GM12878 (cell line): Measurements from ENCODE around the gene HCFC1R1. TPM values are rescaled to one million over a fixed set of nuclear protein-coding genes. Genes with fewer than 3 reads are reported as not detected.

Experiments used
- ATAC-seq: fragments of 200-7000 bp; cut with Tn5 transposase; 3 replicates; pipeline ENCODE4 v1.9.1; 2020; ENCODE audit warnings: mild to moderate bottlenecking, moderate library complexity
- BruUV-seq: library from RNA; stranded (reverse); fragments of 400-500 nt; replicated peaks from 2 replicates; lab custom pipeline; 2021; lab: Mats Ljungman, UMichigan
- CTCF ChIA-PET: fragments of 300-600 bp; sonication (Branson Sonifier 250); formaldehyde crosslinking; extraction: SDS; loops from one replicate; lab custom pipeline; 2021; ENCODE audit warnings: inconsistent platforms; lab: Yijun Ruan, JAX
- POLR2A ChIA-PET: fragments of 350-600 bp; formaldehyde crosslinking; extraction: SDS; loops from one replicate; lab custom pipeline; 2021; ENCODE audit warnings: inconsistent platforms; lab: Charles Lee
- RAD21 ChIA-PET: fragments of 300-600 bp; sonication (Branson Sonifier 250); formaldehyde crosslinking; loops from one replicate; lab custom pipeline; 2023; ENCODE audit warnings: antibody characterized with exemption; ENCODE audit not compliant: unreplicated experiment; lab: Charles Lee
- SMC1A ChIA-PET: fragments of 300-600 bp; sonication (Branson Sonifier 250); formaldehyde crosslinking; loops from one replicate; lab custom pipeline; 2023; ENCODE audit not compliant: unreplicated experiment, uncharacterized antibody; lab: Charles Lee
- DNase-seq: peaks from one replicate; pipeline ENCODE4 v3.0.0-alpha.2; 2011; ENCODE audit warnings: low read depth, low spot score
- FAIRE-seq: peaks from 3 replicates; lab custom pipeline; 2011; peaks lifted over from hg19 to GRCh38; lab: Jason Lieb, UNC
- H2AFZ ChIP-seq: 2 replicates; pipeline ENCODE4 v1.6.0; 2011; ENCODE audit warnings: low read depth, low read length, control low read depth; ENCODE audit not compliant: control insufficient read depth
- H3K27ac ChIP-seq: 2 replicates; pipeline ENCODE4 v1.5.1; 2011; ENCODE audit warnings: control low read depth; ENCODE audit not compliant: control insufficient read depth, insufficient read depth
- H3K27me3 ChIP-seq, 2 experiments: replicated peaks in 1 of 2; 2 replicates each; pipeline versions ENCODE4 v1.6.0 to v1.6.1; 2011; ENCODE audit warnings: low read length in 1 of 2; ENCODE audit not compliant: control insufficient read depth in 2 of 2, insufficient read depth in 2 of 2
- H3K36me3 ChIP-seq, 2 experiments: 2 replicates each; pipeline ENCODE4 v1.5.1; 2011; ENCODE audit warnings: low read length in 1 of 2; ENCODE audit not compliant: control insufficient read depth in 2 of 2, insufficient read depth in 2 of 2
- H3K4me1 ChIP-seq: 2 replicates; pipeline ENCODE4 v1.6.1; 2011; ENCODE audit warnings: mild to moderate bottlenecking, low read length, moderate library complexity, mixed read lengths; ENCODE audit not compliant: control insufficient read depth, insufficient read depth
- H3K4me2 ChIP-seq: 2 replicates; pipeline ENCODE4 v1.6.0; 2011; ENCODE audit warnings: control low read depth; ENCODE audit not compliant: control insufficient read depth, insufficient read depth
- H3K4me3 ChIP-seq: fragments of 200-600 bp; sonication (generic); 2 replicates; pipeline ENCODE4 v1.5.1; 2016
- H3K79me2 ChIP-seq: 2 replicates; pipeline ENCODE4 v1.6.0; 2011; ENCODE audit warnings: low read length; ENCODE audit not compliant: control insufficient read depth, insufficient read depth
- H3K9ac ChIP-seq: 2 replicates; pipeline ENCODE4 v1.8.0; 2011; ENCODE audit warnings: low read length, control low read depth, mixed read lengths; ENCODE audit not compliant: control insufficient read depth, insufficient read depth
- H3K9me3 ChIP-seq: replicated peaks from 3 replicates; pipeline ENCODE4 v1.5.1; 2011; ENCODE audit warnings: mild to moderate bottlenecking, low read length; ENCODE audit not compliant: control insufficient read depth, insufficient read depth
- H4K20me1 ChIP-seq: 2 replicates; pipeline ENCODE4 v1.6.0; 2011; ENCODE audit not compliant: control insufficient read depth, insufficient read depth
- BCL11A ChIP-seq: IDR thresholded peaks from 2 replicates; pipeline ENCODE4 v1.6.1; 2011; ENCODE audit warnings: low read depth, low read length
- MEF2A ChIP-seq: IDR thresholded peaks from 2 replicates; pipeline ENCODE4 v1.6.1; 2011; ENCODE audit warnings: low read depth, mild to moderate bottlenecking, low read length, moderate library complexity; ENCODE audit not compliant: insufficient read depth
- NFYA ChIP-seq: IDR thresholded peaks from 2 replicates; pipeline ENCODE4 v1.6.1; 2011; ENCODE audit warnings: low read depth, mild to moderate bottlenecking, low read length, improper control_type of control experiment, borderline replicate concordance
- NR2C1 ChIP-seq: fragments of 450-650 bp; IDR thresholded peaks from 2 replicates; pipeline ENCODE4 v1.6.1; 2017; ENCODE audit warnings: antibody characterized with exemption, mild to moderate bottlenecking, moderate library complexity
- SMC3 ChIP-seq: IDR thresholded peaks from 2 replicates; pipeline ENCODE4 v1.6.1; 2011; ENCODE audit warnings: low read length, improper control_type of control experiment, borderline replicate concordance
- TARDBP ChIP-seq: IDR thresholded peaks from 2 replicates; pipeline ENCODE4 v1.6.1; 2016; ENCODE audit warnings: borderline replicate concordance
- ZBED1 ChIP-seq: IDR thresholded peaks from 2 replicates; pipeline ENCODE4 v1.6.1; 2016; ENCODE audit warnings: borderline replicate concordance
- ZNF207 ChIP-seq: fragments of 450-650 bp; IDR thresholded peaks from 2 replicates; pipeline ENCODE4 v1.6.1; 2014; ENCODE audit warnings: antibody characterized with exemption, mild to moderate bottlenecking, borderline replicate concordance
- WGBS: methylation state at CpG from one replicate; pipeline ENCODE4 v1.1.6; 2016; ENCODE audit warnings: low lambda C conversion rate; ENCODE audit not compliant: insufficient replicate concordance, insufficient coverage; ENCODE audit errors: missing lambda C conversion rate; 5-methylcytosine and 5-hydroxymethylcytosine counted together
- in situ Hi-C: fragments of 300-500 bp; cut with MboI; formaldehyde crosslinking; loops from 9 replicates; pipeline ENCODE4 v1.14.3; 2018; ENCODE audit warnings: mixed read lengths
- intact Hi-C: fragments of 100-400 bp; cut with micrococcal nuclease; formaldehyde crosslinking; loops from one replicate; pipeline ENCODE4 v1.14.2; 2022; ENCODE audit not compliant: unreplicated experiment
- polyA plus RNA-seq, 11 experiments: library from polyadenylated mRNA; depleted of rRNA in 4 of 11; unstranded in 6 of 11; stranded (reverse) in 5 of 11; fragments of >200 nt; fragmentation: Nextera tagmentation in 4 of 11; fragmentation: Illumina TruSeq in 1 of 11; extraction: Ambion mirVana in 4 of 11; extraction: Trizol in 1 of 11; gene quantifications; 1 replicate in 1 of 11; 2 replicates in 10 of 11; pipeline versions ENCODE4 v1.2.1 to v1.2.3, GENCODE V29; 2011 to 2016; ENCODE audit warnings: inconsistent platforms in 2 of 11, missing spikeins in 2 of 11, low read depth in 1 of 11
- total RNA-seq, 4 experiments: library from RNA; depleted of rRNA in 3 of 4; stranded (reverse); fragments of >200 nt in 3 of 4; fragmentation: Illumina TruSeq in 1 of 4; extraction: Trizol in 1 of 4; gene quantifications; 2 replicates each; pipeline versions ENCODE4 v1.2.1 to v1.2.3, GENCODE V29; 2013 to 2021
- TF ChIP-seq, protein P1 (sequence below): fragments of 450-650 bp; formaldehyde crosslinking; IDR thresholded peaks from 2 replicates; pipeline ENCODE4 v1.4.0; 2022; ENCODE audit warnings: mild to moderate bottlenecking, moderate library complexity
- TF ChIP-seq, protein P2 (sequence below): fragments of 150-350 bp; IDR thresholded peaks from 2 replicates; pipeline ENCODE4 v1.6.1; 2016; ENCODE audit warnings: low read depth, low read length
- TF ChIP-seq, protein P3 (sequence below): IDR thresholded peaks from 2 replicates; pipeline ENCODE4 v1.6.1; 2012; ENCODE audit warnings: low read length, inconsistent platforms

HCFC1R1 gene
- total and polyA plus RNA-seq, 10 of the 15 experiments (the other 5 are each of a cell fraction or from before 2014, with no cell fraction given), result 2.8 to 42.5 (median 20.4) TPM

DNA sequence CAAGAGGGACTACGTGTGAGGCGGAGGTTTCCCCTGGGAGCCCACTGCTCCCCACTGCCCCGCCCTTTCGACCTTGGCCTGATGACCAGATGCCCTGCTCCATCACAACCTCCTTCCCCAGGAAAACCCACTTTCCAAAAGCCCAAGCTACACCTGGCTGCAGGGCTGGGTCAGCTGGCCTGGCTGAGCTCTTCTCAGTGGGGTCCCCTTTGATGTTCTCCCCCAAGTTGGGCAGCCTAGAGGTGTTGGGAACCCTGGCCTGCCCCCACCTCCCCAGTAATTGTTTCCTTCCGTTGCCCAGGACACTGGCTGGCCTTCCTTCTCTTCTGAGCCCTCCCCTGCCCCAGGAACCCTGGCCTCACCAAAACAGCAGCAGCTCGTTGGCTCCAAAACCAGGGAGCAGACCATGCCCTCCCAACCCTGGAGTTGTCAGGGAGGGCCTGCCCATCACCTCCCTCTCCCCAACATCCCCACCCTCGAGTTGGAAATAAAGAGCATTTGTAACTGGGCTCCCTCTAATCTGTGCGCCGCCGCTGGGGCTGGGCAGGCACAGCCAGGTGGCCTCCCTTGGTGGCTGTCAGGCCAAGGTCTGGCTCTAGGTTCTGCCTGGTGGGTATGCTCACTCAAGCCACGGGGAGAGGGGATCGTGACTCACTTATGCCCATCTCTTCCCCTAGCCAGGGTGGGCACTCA is 9.6 kb downstream of the HCFC1R1 start (continued):
- TF ChIP-seq, protein P1, sequence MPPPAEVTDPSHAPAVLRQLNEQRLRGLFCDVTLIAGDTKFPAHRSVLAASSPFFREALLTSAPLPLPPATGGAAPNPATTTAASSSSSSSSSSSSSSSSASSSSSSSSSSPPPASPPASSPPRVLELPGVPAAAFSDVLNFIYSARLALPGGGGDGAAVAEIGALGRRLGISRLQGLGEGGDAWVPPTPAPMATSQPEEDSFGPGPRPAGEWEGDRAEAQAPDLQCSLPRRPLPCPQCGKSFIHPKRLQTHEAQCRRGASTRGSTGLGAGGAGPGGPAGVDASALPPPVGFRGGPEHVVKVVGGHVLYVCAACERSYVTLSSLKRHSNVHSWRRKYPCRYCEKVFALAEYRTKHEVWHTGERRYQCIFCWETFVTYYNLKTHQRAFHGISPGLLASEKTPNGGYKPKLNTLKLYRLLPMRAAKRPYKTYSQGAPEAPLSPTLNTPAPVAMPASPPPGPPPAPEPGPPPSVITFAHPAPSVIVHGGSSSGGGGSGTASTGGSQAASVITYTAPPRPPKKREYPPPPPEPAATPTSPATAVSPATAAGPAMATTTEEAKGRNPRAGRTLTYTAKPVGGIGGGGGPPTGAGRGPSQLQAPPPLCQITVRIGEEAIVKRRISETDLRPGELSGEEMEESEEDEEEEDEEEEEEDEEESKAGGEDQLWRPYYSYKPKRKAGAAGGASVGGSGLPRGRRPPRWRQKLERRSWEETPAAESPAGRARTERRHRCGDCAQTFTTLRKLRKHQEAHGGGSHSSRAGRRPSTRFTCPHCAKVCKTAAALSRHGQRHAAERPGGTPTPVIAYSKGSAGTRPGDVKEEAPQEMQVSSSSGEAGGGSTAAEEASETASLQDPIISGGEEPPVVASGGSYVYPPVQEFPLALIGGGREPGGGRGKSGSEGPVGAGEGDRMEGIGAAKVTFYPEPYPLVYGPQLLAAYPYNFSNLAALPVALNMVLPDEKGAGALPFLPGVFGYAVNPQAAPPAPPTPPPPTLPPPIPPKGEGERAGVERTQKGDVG (CRISPR knock-in tag), result no peak
- TF ChIP-seq SMC3, result no peak
- no peak for TF ChIP-seq NFYA
- TF ChIP-seq BCL11A, result no peak
- TF ChIP-seq ZBED1, result no peak
- TF ChIP-seq MEF2A, result no peak

DNA sequence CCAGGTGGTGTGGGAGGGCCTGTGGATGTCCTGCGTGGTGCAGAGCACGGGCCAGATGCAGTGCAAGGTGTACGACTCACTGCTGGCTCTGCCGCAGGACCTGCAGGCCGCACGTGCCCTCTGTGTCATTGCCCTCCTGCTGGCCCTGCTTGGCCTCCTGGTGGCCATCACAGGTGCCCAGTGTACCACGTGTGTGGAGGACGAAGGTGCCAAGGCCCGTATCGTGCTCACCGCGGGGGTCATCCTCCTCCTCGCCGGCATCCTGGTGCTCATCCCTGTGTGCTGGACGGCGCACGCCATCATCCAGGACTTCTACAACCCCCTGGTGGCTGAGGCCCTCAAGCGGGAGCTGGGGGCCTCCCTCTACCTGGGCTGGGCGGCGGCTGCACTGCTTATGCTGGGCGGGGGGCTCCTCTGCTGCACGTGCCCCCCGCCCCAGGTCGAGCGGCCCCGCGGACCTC is 10.2 kb downstream of the HCFC1R1 start:
- no peak overlapping the region for H3K4me2 ChIP-seq
- ATAC-seq, result no peak
- no TSS peak for BruUV-seq
- POLR2A ChIA-PET, result no interaction called here
- no peak overlapping the region for H3K4me3 ChIP-seq
- no peak overlapping the region for H3K9ac ChIP-seq
- SMC1A ChIA-PET, result no interaction called here
- CTCF ChIA-PET, result interaction anchor here (0.6 to 0.9 kb wide), 2 partner anchors 15 to 19 kb away, joined by 3 read pairs; no protein-coding TSS in a partner anchor
- intact Hi-C loops (no loop called here), in situ Hi-C loops (no loop called here)
- no peak for DNase-seq
- H3K27ac ChIP-seq, result no peak overlapping the region
- H3K27me3 ChIP-seq, result peaks cover 0 to 10% of the 10 kb centered on the region in 2 experiments
- no peak overlapping the region for H2AFZ ChIP-seq
- H3K4me1 ChIP-seq, result no peaks in the 10 kb centered on the region; the same call in 1 of the 2 replicates
- H3K36me3 ChIP-seq, result no peaks in the 10 kb centered on the region
- RAD21 ChIA-PET, result no interaction called here
- no peak for TF ChIP-seq ZNF207
- TF ChIP-seq TARDBP, result no peak
- TF ChIP-seq ZBED1, result no peak
- TF ChIP-seq, protein P2, sequence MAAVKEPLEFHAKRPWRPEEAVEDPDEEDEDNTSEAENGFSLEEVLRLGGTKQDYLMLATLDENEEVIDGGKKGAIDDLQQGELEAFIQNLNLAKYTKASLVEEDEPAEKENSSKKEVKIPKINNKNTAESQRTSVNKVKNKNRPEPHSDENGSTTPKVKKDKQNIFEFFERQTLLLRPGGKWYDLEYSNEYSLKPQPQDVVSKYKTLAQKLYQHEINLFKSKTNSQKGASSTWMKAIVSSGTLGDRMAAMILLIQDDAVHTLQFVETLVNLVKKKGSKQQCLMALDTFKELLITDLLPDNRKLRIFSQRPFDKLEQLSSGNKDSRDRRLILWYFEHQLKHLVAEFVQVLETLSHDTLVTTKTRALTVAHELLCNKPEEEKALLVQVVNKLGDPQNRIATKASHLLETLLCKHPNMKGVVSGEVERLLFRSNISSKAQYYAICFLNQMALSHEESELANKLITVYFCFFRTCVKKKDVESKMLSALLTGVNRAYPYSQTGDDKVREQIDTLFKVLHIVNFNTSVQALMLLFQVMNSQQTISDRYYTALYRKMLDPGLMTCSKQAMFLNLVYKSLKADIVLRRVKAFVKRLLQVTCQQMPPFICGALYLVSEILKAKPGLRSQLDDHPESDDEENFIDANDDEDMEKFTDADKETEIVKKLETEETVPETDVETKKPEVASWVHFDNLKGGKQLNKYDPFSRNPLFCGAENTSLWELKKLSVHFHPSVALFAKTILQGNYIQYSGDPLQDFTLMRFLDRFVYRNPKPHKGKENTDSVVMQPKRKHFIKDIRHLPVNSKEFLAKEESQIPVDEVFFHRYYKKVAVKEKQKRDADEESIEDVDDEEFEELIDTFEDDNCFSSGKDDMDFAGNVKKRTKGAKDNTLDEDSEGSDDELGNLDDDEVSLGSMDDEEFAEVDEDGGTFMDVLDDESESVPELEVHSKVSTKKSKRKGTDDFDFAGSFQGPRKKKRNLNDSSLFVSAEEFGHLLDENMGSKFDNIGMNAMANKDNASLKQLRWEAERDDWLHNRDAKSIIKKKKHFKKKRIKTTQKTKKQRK, result no peak
- TF ChIP-seq NR2C1, result no peak
- TF ChIP-seq, protein P3, sequence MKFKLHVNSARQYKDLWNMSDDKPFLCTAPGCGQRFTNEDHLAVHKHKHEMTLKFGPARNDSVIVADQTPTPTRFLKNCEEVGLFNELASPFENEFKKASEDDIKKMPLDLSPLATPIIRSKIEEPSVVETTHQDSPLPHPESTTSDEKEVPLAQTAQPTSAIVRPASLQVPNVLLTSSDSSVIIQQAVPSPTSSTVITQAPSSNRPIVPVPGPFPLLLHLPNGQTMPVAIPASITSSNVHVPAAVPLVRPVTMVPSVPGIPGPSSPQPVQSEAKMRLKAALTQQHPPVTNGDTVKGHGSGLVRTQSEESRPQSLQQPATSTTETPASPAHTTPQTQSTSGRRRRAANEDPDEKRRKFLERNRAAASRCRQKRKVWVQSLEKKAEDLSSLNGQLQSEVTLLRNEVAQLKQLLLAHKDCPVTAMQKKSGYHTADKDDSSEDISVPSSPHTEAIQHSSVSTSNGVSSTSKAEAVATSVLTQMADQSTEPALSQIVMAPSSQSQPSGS, result no peak
- no peaks in the 10 kb centered on the region for H3K9me3 ChIP-seq
- H4K20me1 ChIP-seq, result no peaks in the 10 kb centered on the region
- WGBS, result 70% methylated on average over 24 of the region's 27 CpGs
- no peaks in the 10 kb centered on the region for H3K79me2 ChIP-seq
- no peak for FAIRE-seq
